Sigmoid colon (tissue), 7 donors: ENCODE data around the gene C15orf61. TPM values are rescaled to one million over a fixed set of nuclear protein-coding genes. Genes with fewer than 3 reads are reported as not detected.

Experiments used
- DNase-seq: peaks from one replicate; pipeline ENCODE4 v3.0.0-alpha.2; 2019
- H3K27ac ChIP-seq, 4 donors: fragments of 200-600 bp; sonication (generic); one replicate each; pipeline ENCODE4 v1.5.1; 2016 to 2019; ENCODE audit warnings: mild to moderate bottlenecking in 1 of 4
- H3K27me3 ChIP-seq, 3 donors: fragments of 200-600 bp; sonication (generic); one replicate each; pipeline ENCODE4 v1.5.1; 2019; ENCODE audit warnings: mild to moderate bottlenecking in 1 of 3
- H3K36me3 ChIP-seq, 4 donors: fragments of 200-600 bp; sonication (generic); one replicate each; pipeline ENCODE4 v1.5.1; 2016 to 2019
- H3K4me1 ChIP-seq, 4 donors: fragments of 200-600 bp; sonication (generic); one replicate each; pipeline ENCODE4 v1.5.1; 2017 to 2019
- H3K4me3 ChIP-seq, 4 donors: fragments of 200-600 bp; sonication (generic); one replicate each; pipeline ENCODE4 v1.5.1; 2017 to 2019; ENCODE audit warnings: mild to moderate bottlenecking in 2 of 4, moderate library complexity in 1 of 4
- H3K9me3 ChIP-seq, 4 donors: fragments of 200-600 bp in 3 of 4; sonication (generic) in 3 of 4; one replicate each; pipeline versions ENCODE4 v1.5.1 to v1.6.1; 2013 to 2019
- EP300 ChIP-seq, 4 donors: sonication (generic); formaldehyde crosslinking; IDR thresholded peaks; one replicate each; pipeline ENCODE4 v1.6.1; 2017; ENCODE audit warnings: antibody characterized with exemption in 4 of 4
- POLR2A ChIP-seq, 2 donors: fragments of 450-650 bp; IDR thresholded peaks; one replicate each; pipeline ENCODE4 v1.6.1; 2016; ENCODE audit warnings: antibody characterized with exemption in 2 of 2, mild to moderate bottlenecking in 2 of 2, moderate library complexity in 2 of 2
- POLR2AphosphoS5 ChIP-seq, 4 donors: sonication (generic); formaldehyde crosslinking; IDR thresholded peaks; one replicate each; pipeline ENCODE4 v1.6.1; 2017; ENCODE audit warnings: antibody characterized with exemption in 4 of 4
- WGBS, 2 donors: extraction: QIAGEN DNeasy Blood & Tissue Kit; methylation state at CpG; one replicate each; pipeline ENCODE4 v1.1.7; 2013; 5-methylcytosine and 5-hydroxymethylcytosine counted together
- intact Hi-C: fragments of 100-400 bp; cut with DNase I; formaldehyde crosslinking; loops from one replicate; pipeline ENCODE4 v1.15.1; 2023
- polyA plus RNA-seq, 3 donors: library from polyadenylated mRNA; stranded (reverse); fragments of 200-250 nt; gene quantifications; one replicate each; pipeline ENCODE4 v1.2.3, GENCODE V29; 2013
- total RNA-seq, 4 donors: library from RNA; depleted of rRNA; stranded (reverse); fragments of >200 nt; gene quantifications; one replicate each; pipeline ENCODE4 v1.1.0, GENCODE V29; 2016
- TF ChIP-seq, protein P1 (sequence below), 4 experiments: fragments of 450-650 bp in 3 of 4; fragments of 200-600 bp in 1 of 4; IDR thresholded peaks; one replicate each; pipeline ENCODE4 v1.5.1; 2016 to 2019; ENCODE audit warnings: antibody characterized with exemption in 4 of 4, mild to moderate bottlenecking in 3 of 4, moderate library complexity in 2 of 4
- donor health status: healthy with polysubstance abuse.
- donor health status: Bipolar disorder and iron deficiency.
- donor health status: healthy.

Gene C15orf61
- total and polyA plus RNA-seq, 7 donors, result 1.8 to 8.6 (median 4.8) TPM

DNA sequence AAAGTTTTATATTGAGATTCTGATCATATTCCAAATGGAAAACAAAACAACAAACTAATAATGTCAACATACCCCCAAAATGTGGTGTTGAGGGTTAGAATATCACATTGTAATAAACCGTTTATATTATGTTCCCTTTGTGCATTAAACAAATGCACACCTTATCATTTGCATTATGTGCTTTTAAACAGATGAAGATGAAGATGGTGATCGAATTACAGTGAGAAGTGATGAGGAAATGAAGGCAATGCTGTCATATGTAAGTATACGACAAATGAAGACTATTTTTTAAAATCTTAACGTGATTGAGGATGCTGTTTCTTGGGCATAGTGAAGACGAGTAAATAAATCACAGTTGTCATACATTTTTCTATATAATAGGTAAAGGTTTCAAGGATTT, 42.2 kb downstream of the C15orf61 start:
- H3K36me3 ChIP-seq, result peaks cover 0 to 3% (median 0%) of the 10 kb centered on the region in 4 donors
- TF ChIP-seq EP300 (IDR thresholded peaks at IDR 0.05) (no peak), POLR2A (IDR thresholded peaks at IDR 0.05) (no peak), POLR2AphosphoS5 (IDR thresholded peaks at IDR 0.05) (no peak)
- TF ChIP-seq, protein P1, sequence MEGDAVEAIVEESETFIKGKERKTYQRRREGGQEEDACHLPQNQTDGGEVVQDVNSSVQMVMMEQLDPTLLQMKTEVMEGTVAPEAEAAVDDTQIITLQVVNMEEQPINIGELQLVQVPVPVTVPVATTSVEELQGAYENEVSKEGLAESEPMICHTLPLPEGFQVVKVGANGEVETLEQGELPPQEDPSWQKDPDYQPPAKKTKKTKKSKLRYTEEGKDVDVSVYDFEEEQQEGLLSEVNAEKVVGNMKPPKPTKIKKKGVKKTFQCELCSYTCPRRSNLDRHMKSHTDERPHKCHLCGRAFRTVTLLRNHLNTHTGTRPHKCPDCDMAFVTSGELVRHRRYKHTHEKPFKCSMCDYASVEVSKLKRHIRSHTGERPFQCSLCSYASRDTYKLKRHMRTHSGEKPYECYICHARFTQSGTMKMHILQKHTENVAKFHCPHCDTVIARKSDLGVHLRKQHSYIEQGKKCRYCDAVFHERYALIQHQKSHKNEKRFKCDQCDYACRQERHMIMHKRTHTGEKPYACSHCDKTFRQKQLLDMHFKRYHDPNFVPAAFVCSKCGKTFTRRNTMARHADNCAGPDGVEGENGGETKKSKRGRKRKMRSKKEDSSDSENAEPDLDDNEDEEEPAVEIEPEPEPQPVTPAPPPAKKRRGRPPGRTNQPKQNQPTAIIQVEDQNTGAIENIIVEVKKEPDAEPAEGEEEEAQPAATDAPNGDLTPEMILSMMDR (IDR thresholded peaks at IDR 0.05), result no peak
- 96% methylated on average over 5 of the region's 5 CpGs for WGBS, 2 donors

DNA sequence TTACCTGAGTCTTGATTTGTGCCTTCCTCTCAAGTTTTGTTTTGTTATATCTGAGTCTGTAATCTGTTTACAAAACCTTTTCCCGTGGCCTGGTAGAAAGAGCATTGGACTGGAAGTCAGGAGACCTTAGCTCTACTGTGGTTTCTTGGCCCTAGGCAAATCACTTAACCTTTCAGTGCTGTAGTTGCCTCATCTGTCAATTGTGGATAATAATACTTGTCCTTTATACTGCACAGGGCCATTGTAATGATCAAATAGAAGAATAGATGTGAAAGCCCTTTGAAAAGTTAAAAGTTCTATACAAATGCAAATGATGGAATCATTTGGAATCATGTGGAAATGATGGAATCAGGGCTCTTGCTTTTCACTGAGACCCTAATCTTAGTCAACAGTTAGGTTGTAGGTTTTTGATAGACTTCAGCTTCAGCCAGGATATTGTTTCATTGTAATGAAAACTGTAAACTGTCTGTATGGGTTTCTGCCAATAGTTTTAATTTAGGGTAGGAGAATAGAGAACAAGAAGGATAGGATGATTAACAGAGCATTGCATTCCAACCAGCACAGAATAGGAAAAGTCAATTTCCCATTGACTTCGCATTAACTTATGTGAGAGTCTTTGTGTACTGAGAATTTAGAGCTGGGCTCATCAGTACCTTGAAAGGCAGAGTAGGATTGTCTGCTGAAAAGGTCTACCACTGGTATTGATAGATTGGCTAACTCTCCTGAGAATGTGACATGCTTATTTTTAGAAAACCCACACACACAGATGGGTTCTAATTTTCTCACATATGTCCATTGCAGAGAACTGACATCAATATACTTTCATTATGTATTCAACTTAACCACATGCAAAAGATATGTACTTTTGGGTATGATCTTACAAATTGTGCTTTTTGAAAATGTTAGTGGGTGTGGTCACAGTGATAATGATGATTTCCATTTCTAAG, 43.4 kb downstream of the C15orf61 start:
- peaks cover 0 to 3% (median 0%) of the 10 kb centered on the region in 4 donors for H3K36me3 ChIP-seq
- no peak for DNase-seq
- H3K4me3 ChIP-seq, result no peak overlapping the region
- no peaks in the 10 kb centered on the region for H3K27me3 ChIP-seq
- no peak for TF ChIP-seq POLR2A (IDR thresholded peaks at IDR 0.05)
- no peak for TF ChIP-seq POLR2AphosphoS5 (IDR thresholded peaks at IDR 0.05)
- TF ChIP-seq, protein P1 (IDR thresholded peaks at IDR 0.05), result no peak
- TF ChIP-seq EP300 (IDR thresholded peaks at IDR 0.05), result no peak
- H3K4me1 ChIP-seq, result no peaks in the 10 kb centered on the region
- H3K9me3 ChIP-seq, result no peaks in the 10 kb centered on the region
- WGBS, 2 donors, result 84 to 90% methylated on average over 2 of the region's 2 CpGs
- intact Hi-C loops, result no loop called here
- no peak overlapping the region for H3K27ac ChIP-seq

More for the DNA sequence above, 42.2 kb downstream of the C15orf61 start:
- intact Hi-C loops, result no loop called here
- Histone ChIP-seq H3K27ac (no peak overlapping the region), H3K4me3 (no peak overlapping the region), H3K4me1 (no peaks in the 10 kb centered on the region), H3K9me3 (no peaks in the 10 kb centered on the region), H3K27me3 (no peaks in the 10 kb centered on the region)
- no peak for DNase-seq

DNA sequence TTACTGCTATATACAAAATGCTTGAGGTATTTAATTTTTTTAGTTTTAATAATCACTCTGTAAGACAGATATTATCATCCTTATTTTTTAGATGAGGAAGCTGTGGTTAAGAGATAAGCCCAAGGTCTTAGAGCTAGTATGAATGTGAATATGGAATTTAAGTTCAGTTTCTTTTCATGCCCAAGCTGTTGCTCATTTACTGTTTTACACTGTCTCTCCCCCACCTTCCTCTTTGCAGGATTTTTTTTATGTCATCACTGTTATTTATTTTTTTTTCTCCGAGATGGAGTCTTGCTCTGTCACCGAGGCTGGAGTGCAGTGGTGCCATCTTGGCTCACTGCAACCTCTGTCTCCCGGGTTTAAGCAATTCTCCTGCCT, 44.0 kb downstream of the C15orf61 start:
- intact Hi-C loops, result no loop called here
- Histone ChIP-seq H3K4me1 (no peaks in the 10 kb centered on the region), H3K27me3 (no peaks in the 10 kb centered on the region), H3K27ac (no peak overlapping the region), H3K9me3 (no peaks in the 10 kb centered on the region), H3K36me3 (peaks cover 0 to 2% (median 0%) of the 10 kb centered on the region in 4 donors), H3K4me3 (no peak overlapping the region)
- TF ChIP-seq EP300 (IDR thresholded peaks at IDR 0.05), result no peak
- TF ChIP-seq POLR2AphosphoS5 (IDR thresholded peaks at IDR 0.05), result no peak
- TF ChIP-seq, protein P1 (IDR thresholded peaks at IDR 0.05), result no peak
- no peak for TF ChIP-seq POLR2A (IDR thresholded peaks at IDR 0.05)
- no peak for DNase-seq
- WGBS, 2 donors, result 70 to 93% methylated on average over 3 of the region's 3 CpGs

DNA sequence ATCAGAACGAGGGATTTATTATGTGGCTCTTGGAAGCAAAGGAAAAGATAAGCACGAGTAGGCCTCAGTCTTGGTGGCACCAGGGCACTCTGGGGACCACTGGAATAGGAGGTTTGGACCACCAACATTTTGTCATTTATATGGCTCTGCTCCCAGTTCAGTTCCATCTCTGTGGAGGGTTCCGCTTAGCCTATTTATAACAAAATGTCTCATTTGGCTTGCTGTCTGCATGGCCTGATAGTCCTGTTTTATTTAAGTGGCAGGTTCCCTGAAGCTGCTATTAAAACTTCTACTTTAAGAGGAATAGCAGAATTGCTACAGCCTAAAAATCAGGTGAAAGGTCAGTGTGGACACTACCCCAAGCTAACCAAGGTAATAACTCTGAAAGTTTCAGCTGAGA, 48.7 kb downstream of the C15orf61 start:
- no peaks in the 10 kb centered on the region for H3K4me1 ChIP-seq
- no peak overlapping the region for H3K4me3 ChIP-seq
- DNase-seq, result no peak
- no peaks in the 10 kb centered on the region for H3K27me3 ChIP-seq
- TF ChIP-seq POLR2A (IDR thresholded peaks at IDR 0.05) (no peak), POLR2AphosphoS5 (IDR thresholded peaks at IDR 0.05) (no peak), EP300 (IDR thresholded peaks at IDR 0.05) (no peak)
- TF ChIP-seq, protein P1 (IDR thresholded peaks at IDR 0.05), result no peak
- H3K36me3 ChIP-seq, result no peaks in the 10 kb centered on the region
- no peak overlapping the region for H3K27ac ChIP-seq
- H3K9me3 ChIP-seq, result no peaks in the 10 kb centered on the region
- 63 to 86% methylated on average over 3 of the region's 3 CpGs for WGBS, 2 donors
- intact Hi-C loops, result no loop called here
